CD14-positive monocyte (primary cell): ENCODE results near the gene CAV2. TPM values are rescaled to one million over a fixed set of nuclear protein-coding genes. Genes with fewer than 3 reads are reported as not detected.

Experiments
- DNase-seq, 3 donors: peaks; one replicate each; pipeline ENCODE4 v3.0.0-alpha.2; 2011 to 2022
- H2AFZ ChIP-seq: 2 replicates; pipeline ENCODE4 v1.6.0; 2012; ENCODE audit warnings: mild to moderate bottlenecking, low read depth, low read length, inconsistent platforms; ENCODE audit not compliant: insufficient read depth, poor library complexity, severe bottlenecking
- H3K27ac ChIP-seq, 2 donors: 1 replicate in 1 of 2; 2 replicates in 1 of 2; pipeline ENCODE4 v1.5.1; 2012 to 2013; ENCODE audit warnings: low read length in 2 of 2, control low read depth in 1 of 2, inconsistent platforms in 1 of 2, low read depth in 1 of 2, mild to moderate bottlenecking in 1 of 2
- H3K27me3 ChIP-seq, 2 donors: one replicate each; pipeline versions ENCODE4 v1.6.0 to v1.6.1; 2011 to 2013; ENCODE audit warnings: low read length in 2 of 2; ENCODE audit not compliant: control insufficient read depth in 2 of 2, insufficient read depth in 2 of 2
- H3K36me3 ChIP-seq, 2 donors: replicated peaks in 1 of 2; 1 replicate in 1 of 2; 2 replicates in 1 of 2; pipeline versions ENCODE4 v1.5.1 to v1.6.1; 2012 to 2013; ENCODE audit warnings: low read length in 2 of 2, control low read depth in 1 of 2, inconsistent platforms in 1 of 2, mild to moderate bottlenecking in 1 of 2; ENCODE audit not compliant: insufficient read depth in 2 of 2, control insufficient read depth in 1 of 2
- H3K4me1 ChIP-seq, 2 donors: 1 replicate in 1 of 2; 2 replicates in 1 of 2; pipeline versions ENCODE4 v1.5.1 to v1.6.1; 2012 to 2013; ENCODE audit warnings: low read length in 2 of 2, control low read depth in 1 of 2, inconsistent platforms in 1 of 2, mild to moderate bottlenecking in 1 of 2, moderate library complexity in 1 of 2; ENCODE audit not compliant: insufficient read depth in 2 of 2, control insufficient read depth in 1 of 2
- H3K4me2 ChIP-seq: replicated peaks from 2 replicates; pipeline ENCODE3; 2012; ENCODE audit warnings: low read length, moderate library complexity, mild to moderate bottlenecking; ENCODE audit not compliant: poor library complexity, severe bottlenecking; ENCODE audit errors: extremely low read depth
- H3K4me3 ChIP-seq, 3 experiments: fragments of 200-600 bp in 1 of 3; sonication (generic) in 1 of 3; replicated peaks in 1 of 3; 1 replicate in 2 of 3; 2 replicates in 1 of 3; pipeline ENCODE4 v1.5.1; 2011 to 2013; ENCODE audit warnings: low read length in 3 of 3, mild to moderate bottlenecking in 3 of 3, control low read depth in 2 of 3, low read depth in 2 of 3, inconsistent platforms in 1 of 3, moderate library complexity in 1 of 3
- H3K79me2 ChIP-seq: 2 replicates; pipeline ENCODE4 v1.6.0; 2012; ENCODE audit warnings: mild to moderate bottlenecking, control low read depth, inconsistent platforms, low read length, moderate library complexity; ENCODE audit not compliant: insufficient read depth
- H3K9ac ChIP-seq: 2 replicates; pipeline ENCODE4 v1.6.0; 2017; ENCODE audit warnings: low read length, mild to moderate bottlenecking; ENCODE audit not compliant: insufficient read depth, poor library complexity, severe bottlenecking
- H3K9me3 ChIP-seq, 2 donors: replicated peaks in 1 of 2; 1 replicate in 1 of 2; 2 replicates in 1 of 2; pipeline versions ENCODE4 v1.5.1 to v1.6.1; 2012 to 2013; ENCODE audit warnings: low read length in 2 of 2, control low read depth in 1 of 2; ENCODE audit not compliant: control insufficient read depth in 1 of 2, insufficient read depth in 1 of 2
- H4K20me1 ChIP-seq: 2 replicates; pipeline ENCODE4 v1.6.0; 2012; ENCODE audit warnings: mild to moderate bottlenecking, low read length, control low read depth, moderate library complexity; ENCODE audit not compliant: insufficient read depth
- H3K27ac Mint-ChIP-seq, 7 donors: one replicate each; pipeline ENCODE4 v1.8.0; 2020; ENCODE audit warnings: mild to moderate bottlenecking in 7 of 7, mixed read lengths in 7 of 7, moderate library complexity in 6 of 7, inconsistent platforms in 2 of 7
- H3K27me3 Mint-ChIP-seq, 3 donors: one replicate each; pipeline ENCODE4 v1.8.0; 2021 to 2022; ENCODE audit warnings: low read depth in 3 of 3, mild to moderate bottlenecking in 3 of 3, mixed read lengths in 3 of 3, moderate library complexity in 3 of 3, inconsistent platforms in 1 of 3
- H3K36me3 Mint-ChIP-seq, 2 donors: one replicate each; pipeline ENCODE4 v1.8.0; 2020; ENCODE audit warnings: mixed read lengths in 2 of 2, inconsistent platforms in 1 of 2, mild to moderate bottlenecking in 1 of 2
- H3K4me1 Mint-ChIP-seq: one replicate; pipeline ENCODE4 v1.8.0; 2020; ENCODE audit warnings: mild to moderate bottlenecking, mixed read lengths
- H3K4me3 Mint-ChIP-seq, 2 donors: one replicate each; pipeline ENCODE4 v1.8.0; 2020; ENCODE audit warnings: mild to moderate bottlenecking in 2 of 2, mixed read lengths in 2 of 2, moderate library complexity in 1 of 2
- H3K9me3 Mint-ChIP-seq, 7 donors: one replicate each; pipeline ENCODE4 v1.8.0; 2020 to 2022; ENCODE audit warnings: mixed read lengths in 7 of 7, mild to moderate bottlenecking in 6 of 7, moderate library complexity in 6 of 7, inconsistent platforms in 2 of 7
- CTCF ChIP-seq: fragments of 200-600 bp; IDR thresholded peaks from one replicate; pipeline ENCODE4 v1.8.0; 2022; ENCODE audit warnings: antibody characterized with exemption, mild to moderate bottlenecking
- WGBS: methylation state at CpG from one replicate; pipeline ENCODE4 v1.1.5; 2013; ENCODE audit warnings: missing lambda C conversion rate; ENCODE audit not compliant: insufficient coverage; 5-methylcytosine and 5-hydroxymethylcytosine counted together
- intact Hi-C, 2 donors: fragments of 100-400 bp; cut with micrococcal nuclease; formaldehyde crosslinking; loops; one replicate each; pipeline versions ENCODE4 v1.15.0 to v1.15.1; 2023
- polyA plus RNA-seq, 3 donors: library from polyadenylated mRNA; depleted of rRNA in 1 of 3; unstranded in 2 of 3; stranded (reverse) in 1 of 3; fragments of 300-500 nt in 2 of 3; fragments of >200 nt in 1 of 3; fragmentation: Illumina TruSeq in 2 of 3; gene quantifications; 1 replicate in 2 of 3; 2 replicates in 1 of 3; pipeline ENCODE4 v1.2.3, GENCODE V29; 2012 to 2021

The CAV2 gene
- polyA plus RNA-seq, 3 donors, result 0.19 TPM; not detected in 2

- H3K4me2 ChIP-seq, result no peak overlapping the region
- TF ChIP-seq CTCF, result no peak
- H3K27ac Mint-ChIP-seq, result no peak overlapping the region
- no peaks in the 10 kb centered on the region for H3K36me3 Mint-ChIP-seq
- no peaks in the 10 kb centered on the region for H4K20me1 ChIP-seq
- no peaks in the 10 kb centered on the region for H3K9me3 ChIP-seq
- no peaks in the 10 kb centered on the region for H3K79me2 ChIP-seq
- no peaks in the 10 kb centered on the region for H3K4me1 ChIP-seq
- H3K9ac ChIP-seq, result no peak overlapping the region
- H3K4me3 ChIP-seq, result no peak overlapping the region
- no peaks in the 10 kb centered on the region for H3K4me1 Mint-ChIP-seq
- no peak for DNase-seq
- no peaks in the 10 kb centered on the region for H3K36me3 ChIP-seq
- no peak overlapping the region for H3K4me3 Mint-ChIP-seq
- peaks cover 0 to 3% (median 2%) of the 10 kb centered on the region in 3 donors for H3K27me3 Mint-ChIP-seq
- H3K27me3 ChIP-seq, result no peaks in the 10 kb centered on the region
- intact Hi-C loops, result no loop called here
- H2AFZ ChIP-seq, result no peak overlapping the region
- peaks cover 0 to 1% (median 0%) of the 10 kb centered on the region in 7 donors for H3K9me3 Mint-ChIP-seq
- WGBS, result 82% methylated on average over 1 of the region's 2 CpGs
- no peak overlapping the region for H3K27ac ChIP-seq
Measured at GRCh38 chr7:116451957-116452729, 47.4 kb upstream of the CAV2 start.

- H3K9ac ChIP-seq, result no peak overlapping the region
- H3K9me3 ChIP-seq, result no peaks in the 10 kb centered on the region
- no peak overlapping the region for H3K4me3 Mint-ChIP-seq
- intact Hi-C loops, result no loop called here
- peaks cover 0 to 3% (median 2%) of the 10 kb centered on the region in 3 donors for H3K27me3 Mint-ChIP-seq
- DNase-seq, result no peak
- H3K4me3 ChIP-seq, result no peak overlapping the region
- no peak overlapping the region for H3K27ac Mint-ChIP-seq
- H3K4me2 ChIP-seq, result no peak overlapping the region
- H4K20me1 ChIP-seq, result no peaks in the 10 kb centered on the region
- no peaks in the 10 kb centered on the region for H3K4me1 ChIP-seq
- no peaks in the 10 kb centered on the region for H3K27me3 ChIP-seq
- H3K9me3 Mint-ChIP-seq, result peaks cover 0 to 1% (median 0%) of the 10 kb centered on the region in 7 donors
- no peak for TF ChIP-seq CTCF
- no peak overlapping the region for H3K27ac ChIP-seq
- no peaks in the 10 kb centered on the region for H3K4me1 Mint-ChIP-seq
- no CpG with 5 or more reads among the region's 2 CpGs for WGBS
- no peaks in the 10 kb centered on the region for H3K36me3 ChIP-seq
- H3K36me3 Mint-ChIP-seq, result no peaks in the 10 kb centered on the region
- no peak overlapping the region for H2AFZ ChIP-seq
- no peaks in the 10 kb centered on the region for H3K79me2 ChIP-seq
Measured at GRCh38 chr7:116454377-116454776, 45.2 kb upstream of the CAV2 start.
